Adipose tissue (tissue), 3 donors: ENCODE data around the gene TSHR. TPM values are rescaled to one million over a fixed set of nuclear protein-coding genes. Genes with fewer than 3 reads are reported as not detected.

Experiments
- H3K27ac ChIP-seq: one replicate; pipeline ENCODE4 v1.5.1; 2013; ENCODE audit warnings: low read depth, low read length
- WGBS, 3 donors: extraction: QIAGEN DNeasy Blood & Tissue Kit; methylation state at CpG; one replicate each; pipeline ENCODE4 v1.1.7; 2013; 5-methylcytosine and 5-hydroxymethylcytosine counted together
- polyA plus RNA-seq, 3 donors: library from polyadenylated mRNA; stranded (reverse); fragments of 200-250 nt; gene quantifications; one replicate each; pipeline ENCODE4 v1.2.3, GENCODE V29; 2013
- donor health status: healthy with polysubstance abuse.
- donor health status: Bipolar disorder and iron deficiency.
- donor health status: healthy.

The TSHR gene
- polyA plus RNA-seq, 3 donors, result 0.11 to 0.25 (median 0.12) TPM

GRCh38 chr14:81148635-81149034, 193.2 kb downstream of the TSHR start:
- H3K27ac ChIP-seq, result no peak overlapping the region
- WGBS, 3 donors, result 37 to 70% (median 56%) methylated on average over 4 of the region's 4 CpGs

GRCh38 chr14:81153187-81153586, 197.8 kb downstream of the TSHR start:
- no peak overlapping the region for H3K27ac ChIP-seq
- 72 to 76% (median 72%) methylated on average over 1 of the region's 1 CpG for WGBS, 3 donors

GRCh38 chr14:81157431-81157830, 202.0 kb downstream of the TSHR start:
- H3K27ac ChIP-seq, result no peak overlapping the region

GRCh38 chr14:81161088-81161487, 205.7 kb downstream of the TSHR start:
- H3K27ac ChIP-seq, result no peak overlapping the region
- WGBS, 3 donors, result 80 to 89% (median 88%) methylated on average over 7 of the region's 7 CpGs

More at GRCh38 chr14:81157431-81157830, 202.0 kb downstream of the TSHR start:
- 57 to 89% (median 61%) methylated on average over 1 of the region's 1 CpG for WGBS, 3 donors

GRCh38 chr14:81161749-81162148, 206.3 kb downstream of the TSHR start:
- WGBS, 3 donors, result 53 to 81% (median 55%) methylated on average over 1 of the region's 1 CpG
- H3K27ac ChIP-seq, result no peak overlapping the region

- 51 to 70% (median 62%) methylated on average over 3 of the region's 3 CpGs for WGBS, 3 donors
- H3K27ac ChIP-seq, result no peak overlapping the region
Measured at GRCh38 chr14:81162941-81163340, 207.5 kb downstream of the TSHR start.

GRCh38 chr14:81164167-81164774, 208.8 kb downstream of the TSHR start:
- 11 to 19% (median 14%) methylated on average over 1 of the region's 1 CpG for whole genome bisulfite sequencing, 3 donors
- no peak overlapping the region for H3K27ac ChIP-seq

GRCh38 chr14:81165188-81165587, 209.8 kb downstream of the TSHR start:
- H3K27ac ChIP-seq, result no peak overlapping the region

GRCh38 chr14:81166121-81166520, 210.7 kb downstream of the TSHR start:
- H3K27ac ChIP-seq, result no peak overlapping the region
- WGBS, 3 donors, result 77 to 89% (median 86%) methylated on average over 2 of the region's 2 CpGs

More at GRCh38 chr14:81165188-81165587, 209.8 kb downstream of the TSHR start:
- 42 to 62% (median 58%) methylated on average over 4 of the region's 4 CpGs for WGBS, 3 donors

GRCh38 chr14:81169267-81169666, 213.8 kb downstream of the TSHR start:
- no peak overlapping the region for H3K27ac ChIP-seq
- 53 to 58% (median 54%) methylated on average over 4 of the region's 4 CpGs for WGBS, 3 donors

- WGBS, 3 donors, result 1 to 3% (median 2%) methylated on average over 10 of the region's 10 CpGs
Measured at GRCh38 chr14:81169711-81170103, 214.3 kb downstream of the TSHR start.

GRCh38 chr14:81170104-81170828, 214.8 kb downstream of the TSHR start:
- 0 to 1% (median 0%) methylated on average over 28 of the region's 28 CpGs for WGBS, 3 donors
- H3K27ac ChIP-seq, result no peak overlapping the region

More at GRCh38 chr14:81169711-81170103, 214.3 kb downstream of the TSHR start:
- no peak overlapping the region for H3K27ac ChIP-seq

GRCh38 chr14:81170829-81171195, 215.4 kb downstream of the TSHR start:
- 11 to 23% (median 15%) methylated on average over 3 of the region's 3 CpGs for WGBS, 3 donors
- H3K27ac ChIP-seq, result no peak overlapping the region

- 62 to 77% (median 65%) methylated on average over 2 of the region's 2 CpGs for WGBS, 3 donors
- no peak overlapping the region for H3K27ac ChIP-seq
Measured at GRCh38 chr14:81172353-81172752, 216.9 kb downstream of the TSHR start.

- WGBS, 3 donors, result 85 to 89% (median 85%) methylated on average over 3 of the region's 3 CpGs
- H3K27ac ChIP-seq, result no peak overlapping the region
Measured at GRCh38 chr14:81172881-81173280, 217.5 kb downstream of the TSHR start.

GRCh38 chr14:81176241-81176640, 220.8 kb downstream of the TSHR start:
- H3K27ac ChIP-seq, result no peak overlapping the region
- 70 to 94% (median 80%) methylated on average over 3 of the region's 3 CpGs for WGBS, 3 donors

- H3K27ac ChIP-seq, result no peak overlapping the region
- WGBS, 3 donors, result 57 to 76% (median 63%) methylated on average over 1 of the region's 1 CpG
Measured at GRCh38 chr14:81177225-81177624, 221.8 kb downstream of the TSHR start.

GRCh38 chr14:81178063-81178462, 222.6 kb downstream of the TSHR start:
- no peak overlapping the region for H3K27ac ChIP-seq

GRCh38 chr14:81179631-81180030, 224.2 kb downstream of the TSHR start:
- H3K27ac ChIP-seq, result no peak overlapping the region

More at GRCh38 chr14:81179631-81180030, 224.2 kb downstream of the TSHR start:
- 81 to 96% (median 90%) methylated on average over 2 of the region's 2 CpGs for WGBS, 3 donors
